Measurements from ENCODE around the gene EPB41L2.
"Not testable (repeated sequence)": the region's sequence is repeated elsewhere in the genome, so short reads cannot be mapped to it uniquely, and the experiment has no call there.

EPB41L2 gene

DNA sequence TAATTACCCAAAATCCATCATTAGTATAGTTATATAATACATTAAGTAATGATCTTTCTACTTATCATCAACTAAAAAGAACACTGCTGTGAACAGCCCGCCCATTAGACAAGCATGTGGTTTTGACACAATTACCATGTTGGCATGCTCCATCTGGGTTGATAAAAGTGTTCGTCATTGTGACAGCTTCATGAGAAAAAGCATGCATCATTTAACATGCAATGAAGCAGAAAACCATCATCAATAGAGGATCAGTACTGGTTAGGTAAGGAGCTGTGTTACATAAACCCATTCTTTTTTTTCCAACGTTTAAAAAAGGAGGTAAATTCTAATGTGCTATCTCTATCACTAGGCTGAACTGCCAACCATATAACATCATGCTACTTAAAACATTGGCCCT is 101.9 kb downstream of the EPB41L2 start:
- TF ChIP-seq ZNF274 (IDR thresholded peaks at IDR 0.05; ENCODE audit: low read depth, low read length): no peak

DNA sequence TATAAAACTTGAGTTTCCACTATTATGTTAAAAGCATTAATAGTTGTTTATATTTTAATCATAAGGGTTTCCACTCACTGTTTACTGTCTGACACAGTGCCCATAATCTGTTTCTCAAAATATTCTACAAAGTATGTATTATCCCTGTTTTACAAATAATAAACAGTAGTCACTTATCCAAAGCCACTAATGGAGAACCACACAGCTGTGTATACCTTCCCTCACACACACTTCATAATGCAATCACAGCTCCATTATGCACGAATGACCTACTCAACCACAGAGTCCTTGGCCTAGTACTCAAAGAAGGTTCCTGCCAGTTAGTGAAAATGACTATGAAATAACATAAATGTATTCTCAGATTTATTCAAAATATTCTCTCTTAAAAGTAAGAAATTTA is 103.1 kb downstream of the EPB41L2 start:
- TF ChIP-seq ZNF274 (IDR thresholded peaks at IDR 0.05; ENCODE audit: low read depth, low read length): no peak
- H3K4me3 ChIP-seq (ENCODE audit: low read length): no peak overlapping the region

More for the DNA sequence above, 101.9 kb downstream of the EPB41L2 start:
- H3K4me3 ChIP-seq (ENCODE audit: low read length): no peak overlapping the region

GRCh38 chr6:130958468-130958867 is 104.6 kb downstream of the EPB41L2 start:
- TF ChIP-seq ZNF274 (IDR thresholded peaks at IDR 0.05; ENCODE audit: low read depth, low read length): no peak
- H3K4me3 ChIP-seq (ENCODE audit: low read length): no peak overlapping the region

GRCh38 chr6:130955755-130956154 is 107.3 kb downstream of the EPB41L2 start:
- no peak overlapping the region for H3K4me3 ChIP-seq (ENCODE audit: low read length)
- TF ChIP-seq ZNF274 (IDR thresholded peaks at IDR 0.05; ENCODE audit: low read depth, low read length): no peak

DNA sequence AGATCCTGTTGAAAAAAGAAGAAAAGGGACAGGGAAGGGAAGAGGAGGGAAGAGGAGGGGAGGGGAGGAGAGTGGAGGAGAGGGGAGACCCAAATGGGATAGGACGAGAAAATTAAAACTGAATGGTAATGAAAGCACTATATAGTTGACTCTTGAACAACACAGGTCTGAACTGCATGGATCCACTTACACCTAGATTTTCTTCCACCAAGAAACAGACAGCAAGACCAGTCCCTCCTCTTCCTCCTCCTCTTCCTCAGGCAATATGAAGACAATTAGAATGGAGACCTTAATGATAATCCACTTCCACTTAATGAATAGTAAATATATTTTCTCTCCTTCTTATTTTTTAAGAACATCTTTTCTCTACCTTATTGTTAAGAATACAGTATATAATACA is 113.5 kb downstream of the EPB41L2 start:
- no peak for TF ChIP-seq ZNF274 (IDR thresholded peaks at IDR 0.05; ENCODE audit: low read depth, low read length)
- H3K4me3 ChIP-seq (ENCODE audit: low read length): no peak overlapping the region

DNA sequence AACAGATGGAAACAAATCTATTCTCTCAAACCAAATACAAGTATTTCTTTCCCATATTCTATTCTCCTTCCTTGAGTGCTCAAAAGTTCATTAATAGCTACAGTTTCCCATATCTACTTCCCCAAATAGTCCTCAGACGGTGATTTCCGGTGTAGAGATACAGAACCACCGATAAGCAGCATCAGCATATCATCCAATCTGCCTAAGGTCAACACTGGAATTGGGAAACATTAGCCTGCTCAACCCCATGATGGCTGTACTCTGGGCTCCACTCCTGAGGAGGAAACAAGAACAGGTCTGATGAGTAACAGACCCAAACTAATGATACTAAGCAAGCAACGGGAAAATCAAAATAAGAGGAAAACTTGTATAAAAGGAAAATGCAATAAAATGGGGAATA is 115.6 kb downstream of the EPB41L2 start:
- TF ChIP-seq ZNF274 (IDR thresholded peaks at IDR 0.05; ENCODE audit: low read depth, low read length): no peak
- no peak overlapping the region for H3K4me3 ChIP-seq (ENCODE audit: low read length)

DNA sequence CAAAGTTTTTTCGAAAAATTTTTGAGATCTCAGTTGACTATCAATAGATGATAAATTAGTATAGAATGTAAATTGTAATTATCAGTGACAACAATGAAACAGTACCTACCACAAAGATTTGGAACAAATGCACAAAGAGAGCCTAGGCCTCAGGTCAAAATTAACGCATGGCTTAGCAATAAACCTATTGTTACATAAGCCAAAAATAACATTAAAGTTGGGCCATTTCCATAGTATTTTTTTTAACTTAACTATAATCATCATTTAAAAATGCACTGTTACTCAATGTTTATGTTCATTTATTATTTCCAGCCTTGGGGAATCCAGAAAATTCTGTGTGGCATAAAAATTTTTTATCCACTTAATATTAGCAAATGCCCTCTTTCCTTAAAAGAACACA is 117.0 kb downstream of the EPB41L2 start:
- TF ChIP-seq ZNF274 (IDR thresholded peaks at IDR 0.05; ENCODE audit: low read depth, low read length): no peak
- no peak overlapping the region for H3K4me3 ChIP-seq (ENCODE audit: low read length)

DNA sequence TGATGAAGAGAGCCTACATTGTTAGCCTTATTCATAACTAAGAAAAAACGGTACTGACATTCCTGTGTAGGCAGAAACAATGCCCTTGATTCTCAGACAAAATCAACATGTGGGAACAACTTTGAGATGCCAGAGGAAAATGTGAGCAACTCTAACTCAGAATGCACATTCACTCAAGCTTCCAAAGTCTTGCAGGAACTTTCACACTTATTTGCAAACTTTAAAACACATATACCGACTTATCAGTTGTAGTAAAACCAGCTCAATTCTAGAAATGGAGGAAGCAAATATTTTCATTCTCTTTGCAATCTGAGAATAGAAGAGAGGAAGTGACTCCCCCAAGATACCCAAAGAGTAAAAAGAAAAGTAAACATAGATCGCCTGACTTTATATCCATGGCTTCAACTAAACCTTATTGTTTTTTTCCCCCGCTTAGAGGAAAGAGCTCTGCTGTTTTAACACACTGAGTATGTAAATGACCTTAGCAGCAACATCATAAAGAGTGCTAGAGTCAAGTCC is 117.6 kb downstream of the EPB41L2 start:
- no peak overlapping the region for H3K4me3 ChIP-seq (ENCODE audit: low read length)
- TF ChIP-seq ZNF274 (IDR thresholded peaks at IDR 0.05; ENCODE audit: low read depth, low read length): no peak

GRCh38 chr6:130944486-130944885 is 118.6 kb downstream of the EPB41L2 start:
- H3K4me3 ChIP-seq (ENCODE audit: low read length): no peak overlapping the region
- TF ChIP-seq ZNF274 (IDR thresholded peaks at IDR 0.05; ENCODE audit: low read depth, low read length): no peak

- TF ChIP-seq ZNF274 (IDR thresholded peaks at IDR 0.05; ENCODE audit: low read depth, low read length): no peak
- H3K4me3 ChIP-seq (ENCODE audit: low read length): no peak overlapping the region
Observed at GRCh38 chr6:130943738-130944137, 119.3 kb downstream of the EPB41L2 start.

DNA sequence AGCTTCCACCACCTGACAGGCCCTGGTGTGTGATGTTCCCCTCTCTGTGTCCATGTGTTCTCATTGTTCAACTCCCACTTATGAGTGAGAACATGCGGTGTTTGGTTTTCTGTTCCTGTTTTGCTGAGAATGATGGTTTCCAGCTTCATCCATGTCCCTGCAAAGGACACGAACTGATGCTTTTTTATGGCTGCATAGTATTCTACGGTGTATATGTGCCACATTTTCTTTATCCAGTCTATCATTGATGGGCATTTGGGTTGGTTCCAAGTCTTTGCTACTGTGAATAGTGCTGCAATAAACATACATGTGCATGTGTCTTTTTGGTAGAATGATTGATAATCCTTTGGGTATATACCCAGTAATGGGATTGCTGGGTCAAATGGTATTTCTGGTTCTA is 120.3 kb downstream of the EPB41L2 start:
- not testable (repeated sequence) for H3K4me3 ChIP-seq (ENCODE audit: low read length)

- TF ChIP-seq ZNF274 (IDR thresholded peaks at IDR 0.05; ENCODE audit: low read depth, low read length): no peak
- H3K4me3 ChIP-seq (ENCODE audit: low read length): no peak overlapping the region
Observed at GRCh38 chr6:130937942-130938604, 125.0 kb downstream of the EPB41L2 start.

DNA sequence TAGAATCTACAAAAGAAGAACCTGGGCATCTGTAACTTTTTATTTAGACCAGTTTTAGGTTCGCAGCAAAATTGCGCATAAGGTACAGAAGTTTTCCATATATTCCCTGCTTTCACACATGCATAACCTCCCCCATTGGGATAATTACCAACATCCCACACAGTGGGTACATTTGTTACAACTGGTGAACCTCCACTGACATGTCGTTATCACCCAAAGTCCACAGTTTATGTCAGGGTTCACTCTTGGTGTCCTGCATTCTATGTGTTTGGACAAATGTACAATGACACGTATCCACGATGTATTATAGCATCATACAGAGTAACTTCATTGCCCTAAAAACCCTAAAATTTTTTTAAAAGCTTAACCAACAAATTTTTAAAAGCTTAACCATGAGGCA is 126.1 kb downstream of the EPB41L2 start:
- H3K4me3 ChIP-seq (ENCODE audit: low read length): no peak overlapping the region
- TF ChIP-seq ZNF274 (IDR thresholded peaks at IDR 0.05; ENCODE audit: low read depth, low read length): no peak

DNA sequence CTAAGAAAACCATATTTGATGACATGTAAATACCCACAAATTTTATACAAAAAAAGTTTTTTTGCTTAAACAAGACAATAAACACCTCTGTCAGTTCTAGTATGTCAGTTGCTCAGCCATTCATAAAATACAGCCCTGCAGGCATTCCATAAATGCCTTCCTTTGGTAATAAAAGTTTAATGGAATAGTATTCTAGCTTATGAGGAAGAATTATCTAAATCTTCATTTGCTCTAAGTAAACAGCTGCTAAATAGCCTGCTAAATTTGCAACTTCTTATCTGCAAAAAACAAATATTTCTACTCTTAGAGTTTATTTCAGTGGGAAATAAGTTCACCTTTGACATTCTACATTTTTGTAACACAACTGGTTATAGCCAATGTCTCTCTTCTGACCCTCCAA is 127.1 kb downstream of the EPB41L2 start:
- TF ChIP-seq ZNF274 (IDR thresholded peaks at IDR 0.05; ENCODE audit: low read depth, low read length): no peak
- H3K4me3 ChIP-seq (ENCODE audit: low read length): no peak overlapping the region

GRCh38 chr6:130934848-130935585 is 128.0 kb downstream of the EPB41L2 start:
- TF ChIP-seq ZNF274 (IDR thresholded peaks at IDR 0.05; ENCODE audit: low read depth, low read length): no peak
- H3K4me3 ChIP-seq (ENCODE audit: low read length): no peak overlapping the region
